K562 (cell line): ENCODE measurements around the gene SHISA7. TPM values are rescaled to one million over a fixed set of nuclear protein-coding genes. Genes with fewer than 3 reads are reported as not detected.
A peak's percentile ranks its signal among the peaks of the same experiment; 100 is the strongest.

Experiments
- ATF6 ChIP-seq: sonication (generic); formaldehyde crosslinking; IDR thresholded peaks from 2 replicates; pipeline ENCODE4 v1.4.0; 2020; ENCODE audit warnings: mild to moderate bottlenecking, missing genetic modification reagents
- BCOR ChIP-seq: fragments of 450-650 bp; IDR thresholded peaks from 2 replicates; pipeline ENCODE4 v1.6.1; 2016
- CHD4 ChIP-seq: fragments of 200-600 bp; sonication (generic); IDR thresholded peaks from 3 replicates; pipeline ENCODE4 v1.6.1; 2012; ENCODE audit warnings: low read depth, mild to moderate bottlenecking, mixed read lengths, low read length, inconsistent platforms; ENCODE audit not compliant: insufficient read depth, insufficient replicate concordance, poor library complexity, severe bottlenecking
- DACH1 ChIP-seq: fragments of 450-650 bp; IDR thresholded peaks from 2 replicates; pipeline ENCODE4 v1.6.1; 2018; ENCODE audit not compliant: partially characterized antibody
- FOXK2 ChIP-seq, 2 experiments: fragments of 450-650 bp; IDR thresholded peaks in 1 of 2; conservative IDR thresholded peaks in 1 of 2; 2 replicates each; pipeline ENCODE4 v1.6.1; 2016; ENCODE audit warnings: low read depth in 2 of 2, mild to moderate bottlenecking in 1 of 2
- GATA2 ChIP-seq: sonication (generic); formaldehyde crosslinking; IDR thresholded peaks from 2 replicates; pipeline ENCODE4 v1.4.0; 2020; ENCODE audit warnings: mild to moderate bottlenecking, missing genetic modification reagents
- ID3 ChIP-seq, 2 experiments: fragments of 250-450 bp in 1 of 2; fragments of 450-650 bp in 1 of 2; sonication (Bioruptor Pico) in 1 of 2; IDR thresholded peaks; 2 replicates each; pipeline versions ENCODE4 v1.6.1 to v1.8.0; 2016 to 2021; ENCODE audit warnings: mild to moderate bottlenecking in 2 of 2, moderate library complexity in 2 of 2, missing compliant biosample characterization in 1 of 2, missing genetic modification characterization in 1 of 2
- KLF6 ChIP-seq: fragments of 250-450 bp; sonication (Bioruptor Pico); IDR thresholded peaks from 2 replicates; pipeline ENCODE4 v1.4.0; 2020; ENCODE audit warnings: mild to moderate bottlenecking, moderate library complexity, borderline replicate concordance
- L3MBTL2 ChIP-seq: fragments of 450-650 bp; IDR thresholded peaks from 2 replicates; pipeline ENCODE4 v1.6.1; 2016; ENCODE audit warnings: mild to moderate bottlenecking, moderate library complexity
- MAFK ChIP-seq: IDR thresholded peaks from 2 replicates; pipeline ENCODE4 v1.6.1; 2011; ENCODE audit warnings: low read length, improper control_type of control experiment
- MED1 ChIP-seq: sonication (generic); formaldehyde crosslinking; IDR thresholded peaks from 2 replicates; pipeline ENCODE4 v1.8.1; 2023; ENCODE audit warnings: missing genetic modification reagents, borderline replicate concordance
- NR2C2 ChIP-seq, 2 experiments: fragments of 200-800 bp in 1 of 2; sonication (Bioruptor generic) in 1 of 2; sonication (generic) in 1 of 2; formaldehyde crosslinking in 1 of 2; IDR thresholded peaks; 2 replicates each; pipeline versions ENCODE4 v1.6.1 to v1.8.0; 2016 to 2022; ENCODE audit warnings: mild to moderate bottlenecking in 1 of 2, missing compliant biosample characterization in 1 of 2, missing genetic modification characterization in 1 of 2, missing genetic modification reagents in 1 of 2
- PHB ChIP-seq: fragments of 250-450 bp; sonication (Bioruptor Pico); IDR thresholded peaks from 2 replicates; pipeline ENCODE4 v1.5.0; 2021
- PKNOX1 ChIP-seq: fragments of 450-650 bp; IDR thresholded peaks from 2 replicates; pipeline ENCODE4 v1.6.1; 2016
- RAD51 ChIP-seq: fragments of 450-650 bp; IDR thresholded peaks from 2 replicates; pipeline ENCODE4 v1.7.1; 2016; ENCODE audit warnings: low read depth, mild to moderate bottlenecking, borderline replicate concordance
- SIRT6 ChIP-seq: IDR thresholded peaks from one replicate; pipeline ENCODE4 v1.6.1; 2012; ENCODE audit warnings: low read depth, mild to moderate bottlenecking, control low read depth, inconsistent platforms, low read length, moderate library complexity
- SOX6 ChIP-seq: fragments of 450-650 bp; IDR thresholded peaks from 2 replicates; pipeline ENCODE4 v1.6.1; 2014; ENCODE audit warnings: mild to moderate bottlenecking
- SRSF3 ChIP-seq: fragments of 200-400 bp; formaldehyde crosslinking; IDR thresholded peaks from 2 replicates; pipeline ENCODE4 v1.6.1; 2016; ENCODE audit warnings: mild to moderate bottlenecking, low read length, moderate library complexity; ENCODE audit not compliant: insufficient read depth
- TCFL5 ChIP-seq: fragments of 250-450 bp; sonication (Bioruptor Pico); conservative IDR thresholded peaks from 2 replicates; pipeline ENCODE4 v1.6.1; 2021; ENCODE audit warnings: mild to moderate bottlenecking, moderate library complexity, matching md5 sums
- TOE1 ChIP-seq, 2 experiments: fragments of 450-650 bp in 1 of 2; sonication (generic) in 1 of 2; formaldehyde crosslinking in 1 of 2; IDR thresholded peaks; 2 replicates each; pipeline versions ENCODE4 v1.7.1 to v1.8.0; 2016 to 2022; ENCODE audit warnings: borderline replicate concordance in 2 of 2, mild to moderate bottlenecking in 2 of 2, antibody characterized with exemption in 1 of 2, inconsistent platforms in 1 of 2, low read depth in 1 of 2, missing genetic modification reagents in 1 of 2, moderate library complexity in 1 of 2
- ZNF165 ChIP-seq: fragments of 250-450 bp; sonication (Bioruptor Pico); IDR thresholded peaks from 2 replicates; pipeline ENCODE4 v1.4.0; 2020; ENCODE audit warnings: borderline replicate concordance
- polyA plus RNA-seq, 8 experiments: library from polyadenylated mRNA; depleted of rRNA in 4 of 8; stranded (reverse) in 5 of 8; unstranded in 3 of 8; fragments of >200 nt; fragmentation: Nextera tagmentation in 2 of 8; fragmentation: Illumina TruSeq in 1 of 8; extraction: Ambion mirVana in 2 of 8; extraction: Trizol in 1 of 8; gene quantifications; 2 replicates each; pipeline versions ENCODE4 v1.2.1 to v1.2.3, GENCODE V29; 2011 to 2014; ENCODE audit warnings: inconsistent platforms in 1 of 8, missing spikeins in 1 of 8
- total RNA-seq, 7 experiments: library from RNA; depleted of rRNA in 6 of 7; stranded (reverse); fragments of >200 nt in 6 of 7; fragmentation: Illumina TruSeq in 2 of 7; extraction: Trizol in 2 of 7; gene quantifications; 2 replicates each; pipeline versions ENCODE4 v1.2.1 to v1.2.3, GENCODE V29; 2011 to 2021; ENCODE audit warnings: low replicate concordance in 1 of 7

Gene SHISA7
- total and polyA plus RNA-seq, 9 of the 15 experiments (the other 6 are each of a cell fraction or from before 2014, with no cell fraction given), result 0.01 to 0.40 (median 0.07) TPM

GRCh38 chr19:55461259-55461973 is 18.3 kb upstream of the SHISA7 start, which contains the start of gene ISOC2 (continued):
- TF ChIP-seq TOE1 (IDR thresholded peaks at IDR 0.05; ENCODE audit: borderline replicate concordance) (peak; percentile 77), TOE1 (CRISPR knock-in tag; IDR thresholded peaks at IDR 0.05; ENCODE audit: borderline replicate concordance, low read depth) (no peak), MED1 (no peak), CHD4 (peak; percentile 97), BCOR (peak; percentile 99), ID3 (CRISPR knock-in tag; IDR thresholded peaks at IDR 0.05) (no peak), ID3 (tag; IDR thresholded peaks at IDR 0.05) (peak; percentile 84), MAFK (peak; percentile 30; the same call in 1 of the 2 replicates), PHB (CRISPR knock-in tag) (peak; percentile 43; the same call in 1 of the 2 replicates), PKNOX1 (peak; percentile 100), TCFL5 (no peak), ZNF165 (CRISPR knock-in tag) (no peak; the same call in 1 of the 2 replicates), ATF6 (peak; percentile 3; the same call in 1 of the 2 replicates), DACH1 (no peak), KLF6 (CRISPR knock-in tag) (no peak), SOX6 (peak; percentile 37), FOXK2 (conservative IDR thresholded peaks at IDR 0.05 in 1 of 2, IDR thresholded peaks at IDR 0.05 in 1 of 2; ENCODE audit: low read depth in 2 of 2) (peak in 1 of 2 experiments; percentile 57; a peak in 3 of 4 replicates), L3MBTL2 (peak; percentile 90), SRSF3 (0 out of 2 replicates have a peak, but pooled peaks have one; percentile 92), NR2C2 (CRISPR knock-in tag; IDR thresholded peaks at IDR 0.05) (peak; percentile 52; the same call in 1 of the 2 replicates), NR2C2 (tag; IDR thresholded peaks at IDR 0.05) (peak; percentile 62), GATA2 (CRISPR knock-in tag) (no peak), RAD51 (peak; percentile 90), SIRT6 (peak; percentile 89)
